ENCODE measurements around the gene FAAP20. TPM values are rescaled to one million over a fixed set of nuclear protein-coding genes. Genes with fewer than 3 reads are reported as not detected.

Gene FAAP20
- total RNA-seq, 1 experiment from 2014 or later: 133 TPM

GRCh38 chr1:2241820-2242219, 47.2 kb upstream of the FAAP20 start (continued):
- TF ChIP-seq AFF4 (CRISPR knock-in tag; IDR thresholded peaks at IDR 0.05; ENCODE audit: borderline replicate concordance): no peak
- TF ChIP-seq EMX1 (CRISPR knock-in tag; IDR thresholded peaks at IDR 0.05): no peak
- TF ChIP-seq IRF1 (CRISPR knock-in tag; IDR thresholded peaks at IDR 0.05): no peak
- TF ChIP-seq ZNF512 (CRISPR knock-in tag; IDR thresholded peaks at IDR 0.05; ENCODE audit: borderline replicate concordance): no peak
- TF ChIP-seq ATF2 (CRISPR knock-in tag; IDR thresholded peaks at IDR 0.05; ENCODE audit: borderline replicate concordance, low read depth): no peak
- no peak for TF ChIP-seq ATF6 (CRISPR knock-in tag; IDR thresholded peaks at IDR 0.05)
- no peak for TF ChIP-seq ZNF281 (CRISPR knock-in tag; IDR thresholded peaks at IDR 0.05)
- no peak for TF ChIP-seq CTCF (IDR thresholded peaks at IDR 0.05)
- TF ChIP-seq AR (CRISPR knock-in tag; IDR thresholded peaks at IDR 0.05): no peak
- TF ChIP-seq IRF2 (CRISPR knock-in tag; IDR thresholded peaks at IDR 0.05; ENCODE audit: borderline replicate concordance, low read depth): no peak
- TF ChIP-seq CREB1 (CRISPR knock-in tag; IDR thresholded peaks at IDR 0.05): no peak
- TF ChIP-seq ZNF423 (CRISPR knock-in tag; IDR thresholded peaks at IDR 0.05): no peak
- no peak for TF ChIP-seq ATF1 (CRISPR knock-in tag; IDR thresholded peaks at IDR 0.05)
- no peak for TF ChIP-seq OVOL2 (CRISPR knock-in tag; IDR thresholded peaks at IDR 0.05; ENCODE audit: borderline replicate concordance)

Measured in WTC11 (cell line).